ENCODE results near the gene GUK1. TPM values are rescaled to one million over a fixed set of nuclear protein-coding genes. Genes with fewer than 3 reads are reported as not detected.

Gene GUK1
- total and polyA plus RNA-seq, 2 of the 8 experiments (the other 6 are each of a cell fraction or from before 2014, with no cell fraction given), result 68.5 to 183 TPM

DNA sequence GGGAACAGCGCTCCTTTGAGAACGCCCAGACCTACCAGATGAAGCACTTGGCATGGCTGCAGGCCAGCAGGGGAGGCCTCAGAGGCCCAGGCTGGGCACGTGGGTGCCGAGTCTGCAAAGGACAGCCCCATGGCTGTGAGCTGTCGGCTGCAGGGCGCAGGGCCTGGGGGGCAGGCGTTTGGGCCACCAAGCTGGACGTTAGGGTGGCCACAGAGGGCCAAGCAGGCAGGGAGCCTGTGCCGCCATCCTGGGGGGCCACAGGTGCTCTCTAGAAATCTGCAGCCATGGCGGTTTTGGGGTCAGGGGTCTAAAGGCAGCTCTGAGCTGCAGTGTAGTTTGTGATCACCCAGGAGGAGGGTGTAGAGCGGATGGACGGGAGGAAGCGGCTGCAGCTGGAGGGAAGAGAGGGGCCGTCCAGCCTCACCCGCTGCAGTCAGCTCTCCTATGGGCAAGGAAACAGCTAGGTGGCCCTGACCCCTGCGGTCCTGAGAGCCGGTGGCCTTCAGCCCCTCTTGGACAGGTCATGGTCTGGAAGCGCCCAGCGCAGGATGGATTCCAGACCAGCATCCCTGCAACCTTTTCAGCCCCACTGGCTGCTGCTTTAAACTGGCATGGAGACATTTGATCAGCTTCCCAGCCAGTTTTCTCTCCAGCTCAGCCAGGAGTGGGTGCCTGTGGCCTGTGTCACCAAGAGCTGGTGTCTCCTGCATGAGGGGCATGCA, 36.5 kb downstream of the GUK1 start:
- no peak overlapping the region for H2AFZ ChIP-seq (ENCODE audit: low read length)
- no peak overlapping the region for H3K4me2 ChIP-seq (ENCODE audit: insufficient read depth in 1 of 2, low read depth in 2 of 2, low read length in 2 of 2)
- H3K4ac ChIP-seq (replicated peaks; ENCODE audit: insufficient read length, low read depth, low read length), result no peak overlapping the region
- H2BK20ac ChIP-seq (ENCODE audit: low read length), result no peak overlapping the region
- peaks cover 8 to 19% of the 10 kb centered on the region in 2 experiments for H4K20me1 ChIP-seq (replicated peaks in 1 of 2; ENCODE audit: control insufficient read depth in 1 of 2, insufficient read depth in 2 of 2, low read length in 2 of 2)
- no peak overlapping the region for H4K5ac ChIP-seq (ENCODE audit: insufficient read length, low read depth, low read length)
- no peak overlapping the region for H3K56ac ChIP-seq (replicated peaks; ENCODE audit: insufficient read length, low read depth, low read length)
- H4K91ac ChIP-seq (replicated peaks; ENCODE audit: insufficient read length, low read length), result no peak overlapping the region
- no peak overlapping the region for H2BK15ac ChIP-seq (ENCODE audit: low read length)
- peak overlapping the region; percentile 51; the same call in 1 of the 2 replicates for H4K8ac ChIP-seq (ENCODE audit: extremely low read depth, insufficient read depth, low read length)
- no peak overlapping the region for H3K27ac ChIP-seq (ENCODE audit: low read depth, low read length)
- H3K23ac ChIP-seq (ENCODE audit: insufficient read length), result no peak overlapping the region
- FAIRE-seq, result no peak
- H2BK12ac ChIP-seq (ENCODE audit: low read depth, low read length), result no peak overlapping the region
- 90% methylated on average over 16 of the region's 19 CpGs; no CpG with 5 or more reads in 1 of the 2 experiments for WGBS, 2 experiments (ENCODE audit: extremely low coverage in 1 of 2, insufficient coverage in 1 of 2, insufficient read length in 1 of 2, insufficient replicate concordance in 2 of 2, low coverage in 1 of 2, low lambda C conversion rate in 2 of 2, missing lambda C conversion rate in 1 of 2)
- ChIA-PET POLR2A (ENCODE audit: partially characterized antibody) (interaction anchor here (0.9 to 3.2 kb wide), 4 partner anchors 10 to 46 kb away, joined by 3 to 14 read pairs (median 3); partner anchors contain the start of genes GUK1 and IBA57), CTCF (ENCODE audit: partially characterized antibody) (interaction anchor here (0.7 to 3.8 kb wide), 7 partner anchors 9 to 77 kb away, joined by 3 to 23 read pairs (median 3); partner anchors contain the start of genes GUK1 and IBA57)
- no peaks in the 10 kb centered on the region; a peak in 1 of 8 replicates for H3K36me3 ChIP-seq (ENCODE audit: control insufficient read depth in 2 of 4, insufficient read depth in 4 of 4, low read length in 3 of 4)
- no peak overlapping the region for H2BK120ac ChIP-seq (replicated peaks; ENCODE audit: low read depth, low read length)
- peaks cover 0 to 6% (median 4%) of the 10 kb centered on the region in 4 experiments; a peak in 4 of 7 replicates for H3K4me1 ChIP-seq (replicated peaks in 1 of 4; ENCODE audit: control insufficient read depth in 3 of 4, insufficient read depth in 4 of 4, low read length in 3 of 4)
- H3K9me3 ChIP-seq (ENCODE audit: insufficient read depth in 2 of 2, low read depth in 1 of 2, low read length in 1 of 2), result no peaks in the 10 kb centered on the region
- no peak overlapping the region for H3K18ac ChIP-seq (ENCODE audit: extremely low read depth, low read length)
- 0 out of 4 replicates have a peak, but pooled peaks cover 0 to 6% of the 10 kb centered on the region in 2 experiments for H3K79me2 ChIP-seq (ENCODE audit: control insufficient read depth in 1 of 2, insufficient read depth in 2 of 2, low read length in 2 of 2)
- no peak overlapping the region for H3K4me3 ChIP-seq (ENCODE audit: extremely low read depth in 1 of 4, insufficient read depth in 2 of 4, low read depth in 3 of 4, low read length in 4 of 4)
- DNase-seq (ENCODE audit: low read depth in 1 of 2, low spot score in 2 of 2), result no peak
- no peaks in the 10 kb centered on the region for H3K27me3 ChIP-seq (replicated peaks in 1 of 4; ENCODE audit: control insufficient read depth in 3 of 4, extremely low read depth in 1 of 4, insufficient read depth in 3 of 4, low read length in 3 of 4)
- no peak overlapping the region for H2AK5ac ChIP-seq (ENCODE audit: low read depth, low read length)
- H3K9ac ChIP-seq (replicated peaks in 1 of 4; ENCODE audit: extremely low read depth in 1 of 4, low read depth in 3 of 4, low read length in 3 of 4), result no peak overlapping the region
- H3K79me1 ChIP-seq (ENCODE audit: low read depth, low read length), result peaks cover 10% of the 10 kb centered on the region
- no peak overlapping the region for H2BK5ac ChIP-seq (ENCODE audit: low read depth, low read length)
- no peak overlapping the region for H3K14ac ChIP-seq (ENCODE audit: insufficient read length)
- H3K23me2 ChIP-seq (ENCODE audit: low read depth, low read length), result peaks cover 2% of the 10 kb centered on the region; the same call in 1 of the 2 replicates
- TF ChIP-seq, protein P1, sequence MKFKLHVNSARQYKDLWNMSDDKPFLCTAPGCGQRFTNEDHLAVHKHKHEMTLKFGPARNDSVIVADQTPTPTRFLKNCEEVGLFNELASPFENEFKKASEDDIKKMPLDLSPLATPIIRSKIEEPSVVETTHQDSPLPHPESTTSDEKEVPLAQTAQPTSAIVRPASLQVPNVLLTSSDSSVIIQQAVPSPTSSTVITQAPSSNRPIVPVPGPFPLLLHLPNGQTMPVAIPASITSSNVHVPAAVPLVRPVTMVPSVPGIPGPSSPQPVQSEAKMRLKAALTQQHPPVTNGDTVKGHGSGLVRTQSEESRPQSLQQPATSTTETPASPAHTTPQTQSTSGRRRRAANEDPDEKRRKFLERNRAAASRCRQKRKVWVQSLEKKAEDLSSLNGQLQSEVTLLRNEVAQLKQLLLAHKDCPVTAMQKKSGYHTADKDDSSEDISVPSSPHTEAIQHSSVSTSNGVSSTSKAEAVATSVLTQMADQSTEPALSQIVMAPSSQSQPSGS (IDR thresholded peaks at IDR 0.05; ENCODE audit: low read length), result no peak
- TF ChIP-seq BRCA1 (IDR thresholded peaks at IDR 0.05; ENCODE audit: low read depth, low read length) (no peak), SUZ12 (IDR thresholded peaks at IDR 0.05; ENCODE audit: low read length) (no peak), SIX5 (IDR thresholded peaks at IDR 0.05; ENCODE audit: low read depth, low read length) (no peak), JUND (IDR thresholded peaks at IDR 0.05; ENCODE audit: low read length) (no peak), TAF1 (IDR thresholded peaks at IDR 0.05; ENCODE audit: low read depth, low read length) (no peak), EGR1 (IDR thresholded peaks at IDR 0.05; ENCODE audit: borderline replicate concordance, low read depth, low read length) (no peak), CTBP2 (IDR thresholded peaks at IDR 0.05; ENCODE audit: borderline replicate concordance, insufficient read depth, insufficient read length, low read length) (no peak), BACH1 (IDR thresholded peaks at IDR 0.05; ENCODE audit: low read length) (no peak), CREB1 (IDR thresholded peaks at IDR 0.05) (no peak), CBX5 (IDR thresholded peaks at IDR 0.05; ENCODE audit: low read depth, low read length) (no peak)
